Body of pancreas (tissue), 4 donors: ENCODE data around the gene FOXK1. TPM values are rescaled to one million over a fixed set of nuclear protein-coding genes. Genes with fewer than 3 reads are reported as not detected.
A peak's percentile ranks its signal among the peaks of the same experiment; 100 is the strongest.

Experiments used
- ATAC-seq: fragments of 150-250 bp; one replicate; pipeline ENCODE4 v1.9.1; 2016
- DNase-seq, 4 donors: peaks; one replicate each; pipeline ENCODE4 v3.0.0-alpha.2; 2019
- H3K27ac ChIP-seq, 4 donors: fragments of 200-600 bp; sonication (generic); 1 replicate in 3 of 4; 2 replicates in 1 of 4; pipeline versions ENCODE4 v1.5.1 to v1.6.1; 2016 to 2019; ENCODE audit warnings: mild to moderate bottlenecking in 1 of 4, mixed read lengths in 1 of 4, moderate library complexity in 1 of 4
- H3K27me3 ChIP-seq, 2 donors: fragments of 200-600 bp; sonication (generic); one replicate each; pipeline ENCODE4 v1.6.0; 2016; ENCODE audit warnings: mild to moderate bottlenecking in 1 of 2
- H3K36me3 ChIP-seq, 2 donors: fragments of 200-600 bp; sonication (generic); replicated peaks in 1 of 2; 2 replicates each; pipeline ENCODE4 v1.5.1; 2016; ENCODE audit warnings: low read depth in 2 of 2; ENCODE audit not compliant: insufficient read depth in 1 of 2
- H3K4me1 ChIP-seq: fragments of 200-600 bp; sonication (generic); one replicate; pipeline ENCODE4 v1.6.0; 2016
- H3K4me3 ChIP-seq, 2 donors: fragments of 200-600 bp; sonication (generic); 1 replicate in 1 of 2; 2 replicates in 1 of 2; pipeline ENCODE4 v1.5.1; 2016 to 2019
- H3K9me3 ChIP-seq, 3 donors: fragments of 200-600 bp; sonication (generic); 1 replicate in 2 of 3; 2 replicates in 1 of 3; pipeline ENCODE4 v1.5.1; 2016
- CTCF ChIP-seq, 7 experiments: fragments of 450-650 bp in 4 of 7; fragments of 200-600 bp in 3 of 7; sonication (generic) in 3 of 7; IDR thresholded peaks; one replicate each; pipeline ENCODE4 v1.5.1; 2016 to 2019; ENCODE audit warnings: antibody characterized with exemption in 7 of 7
- POLR2A ChIP-seq, 3 donors: fragments of 450-650 bp; IDR thresholded peaks; one replicate each; pipeline ENCODE4 v1.6.1; 2016; ENCODE audit warnings: antibody characterized with exemption in 3 of 3, mild to moderate bottlenecking in 2 of 3
- WGBS, 2 donors: methylation state at CpG; one replicate each; pipeline ENCODE4 v1.1.5; 2017; 5-methylcytosine and 5-hydroxymethylcytosine counted together
- intact Hi-C: fragments of 100-400 bp; cut with DNase I; formaldehyde crosslinking; loops from one replicate; pipeline ENCODE4 v1.15.1; 2023
- total RNA-seq, 2 donors: library from RNA; depleted of rRNA; stranded (reverse); fragments of >200 nt; gene quantifications; one replicate each; pipeline ENCODE4 v1.1.0, GENCODE V29; 2016

Gene FOXK1
- total RNA-seq, 2 donors from 2014 or later: 16.2 to 17.6 TPM

DNA sequence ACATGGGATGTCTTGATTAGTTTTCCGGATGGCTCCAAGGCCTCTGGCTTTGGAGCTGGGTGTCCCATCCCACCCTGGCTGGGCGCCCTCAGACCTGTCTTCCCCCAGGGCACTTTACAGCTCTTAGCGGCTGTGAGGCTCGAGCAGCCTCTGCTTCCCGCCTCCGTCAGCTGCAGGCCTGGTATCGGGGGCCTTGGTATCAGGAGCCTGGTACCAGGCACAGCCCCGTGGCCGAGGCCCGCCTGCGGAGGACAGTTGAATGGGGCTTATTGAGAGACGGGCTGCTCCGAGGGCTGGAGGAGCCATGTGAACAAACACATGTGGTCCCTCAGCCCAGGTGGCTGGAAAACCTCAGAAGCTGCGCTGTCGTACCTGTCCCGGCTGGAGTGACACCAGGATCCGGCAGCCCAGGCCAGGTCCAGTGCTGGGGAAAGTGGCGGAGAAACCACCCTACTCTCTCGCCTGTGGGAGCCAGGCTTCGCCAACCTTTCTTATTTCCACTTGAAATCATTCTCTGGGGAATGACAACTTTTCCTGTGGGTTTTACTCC is 69.4 kb downstream of the FOXK1 start:
- Histone ChIP-seq H3K27me3 (no peaks in the 10 kb centered on the region), H3K4me1 (peaks cover 16% of the 10 kb centered on the region), H3K4me3 (no peak overlapping the region), H3K27ac (peak overlapping the region in 3 of 4 donors; percentile 22 to 50 (median 31)), H3K36me3 (peaks cover 6 to 10% of the 10 kb centered on the region in 2 donors), H3K9me3 (no peaks in the 10 kb centered on the region)
- TF ChIP-seq POLR2A (IDR thresholded peaks at IDR 0.05) (no peak), CTCF (IDR thresholded peaks at IDR 0.05) (no peak)
- 52 to 58% methylated on average over 6 to 20 of the region's 20 CpGs for WGBS, 2 donors
- DNase-seq: peak; percentile 29 to 68 (median 38)
- intact Hi-C loops: loop anchor here (10.0 kb wide), 1 partner anchor 137 kb away; no protein-coding TSS in a partner anchor
- peak; percentile 53 for ATAC-seq

DNA sequence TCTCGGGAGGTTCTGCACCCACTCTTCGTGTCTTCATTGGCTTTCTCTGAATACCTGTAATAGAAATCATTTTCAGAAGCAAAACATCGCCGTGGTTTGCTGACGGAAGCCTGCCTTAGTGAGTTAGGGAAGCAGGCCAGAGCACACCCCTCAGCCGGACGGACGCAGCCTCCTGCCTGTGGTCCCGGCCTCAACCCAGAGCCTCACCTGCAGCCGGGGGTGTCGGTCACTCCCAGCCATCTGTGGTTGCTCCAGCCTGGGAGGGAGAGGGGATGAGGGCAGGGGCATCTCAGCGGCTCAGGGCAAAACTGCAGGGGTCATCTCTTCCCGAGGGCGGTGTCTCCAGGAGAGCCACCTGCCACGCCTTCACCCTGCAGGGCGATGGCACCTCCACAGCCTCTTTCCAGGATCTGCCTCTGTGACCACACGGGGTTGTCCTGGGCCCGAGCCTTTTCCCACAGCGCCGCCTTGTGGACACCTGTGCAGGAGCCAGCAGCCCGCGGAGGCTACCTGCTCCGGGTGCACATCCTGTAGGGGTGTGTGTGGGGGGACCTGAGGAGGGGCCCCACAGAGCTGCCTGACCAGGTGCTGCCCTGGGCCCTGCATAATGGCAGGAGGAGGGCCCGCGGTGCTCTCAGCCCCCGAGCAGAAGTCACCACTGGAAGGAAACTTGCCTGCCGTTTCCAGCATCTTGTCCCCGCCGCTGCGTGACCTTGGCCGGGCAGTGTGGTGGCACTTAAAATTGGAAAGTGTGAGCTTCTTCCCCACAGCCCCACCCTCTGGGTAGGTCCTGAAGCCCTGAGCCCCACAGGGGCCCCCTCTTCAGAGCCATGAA is 71.7 kb downstream of the FOXK1 start:
- DNase-seq: peak; percentile 76 to 83 (median 80)
- no peak overlapping the region for H3K27ac ChIP-seq
- ATAC-seq: peak; percentile 82
- WGBS, 2 donors: 33 to 93% methylated on average over 9 to 23 of the region's 31 CpGs
- intact Hi-C loops: loop anchor here (10.0 kb wide), 1 partner anchor 139 kb away; no protein-coding TSS in a partner anchor
- peaks cover 6 to 19% of the 10 kb centered on the region in 2 donors for H3K36me3 ChIP-seq
- no peaks in the 10 kb centered on the region for H3K9me3 ChIP-seq
- no peak overlapping the region for H3K4me3 ChIP-seq
- H3K4me1 ChIP-seq: peaks cover 10% of the 10 kb centered on the region
- H3K27me3 ChIP-seq: no peaks in the 10 kb centered on the region
- no peak for TF ChIP-seq POLR2A (IDR thresholded peaks at IDR 0.05)
- peak; percentile 72 to 87 (median 85) for TF ChIP-seq CTCF (IDR thresholded peaks at IDR 0.05)

- WGBS, 2 donors: 91 to 97% methylated on average over 10 to 36 of the region's 36 CpGs
- TF ChIP-seq CTCF (IDR thresholded peaks at IDR 0.05) (no peak), POLR2A (IDR thresholded peaks at IDR 0.05) (no peak)
- H3K4me1 ChIP-seq: peaks cover 10% of the 10 kb centered on the region
- no peak for ATAC-seq
- intact Hi-C loops: loop anchor here (10.0 kb wide), 1 partner anchor 140 kb away; no protein-coding TSS in a partner anchor
- H3K4me3 ChIP-seq: no peak overlapping the region
- H3K9me3 ChIP-seq: no peaks in the 10 kb centered on the region
- H3K36me3 ChIP-seq: peaks cover 6 to 21% of the 10 kb centered on the region in 2 donors
- H3K27me3 ChIP-seq: no peaks in the 10 kb centered on the region
- H3K27ac ChIP-seq: no peak overlapping the region
- no peak for DNase-seq
Measured at GRCh38 chr7:4754433-4755010, 72.4 kb downstream of the FOXK1 start.

- 96 to 97% methylated on average over 9 to 24 of the region's 24 CpGs for WGBS, 2 donors
- Histone ChIP-seq H3K36me3 (peaks cover 6 to 26% of the 10 kb centered on the region in 2 donors), H3K9me3 (no peaks in the 10 kb centered on the region), H3K27ac (no peak overlapping the region), H3K27me3 (no peaks in the 10 kb centered on the region), H3K4me3 (no peak overlapping the region), H3K4me1 (peaks cover 10% of the 10 kb centered on the region)
- DNase-seq (no peak), ATAC-seq (no peak)
- intact Hi-C loops: loop anchor here (10.0 kb wide), 1 partner anchor 140 kb away; no protein-coding TSS in a partner anchor
- no peak for TF ChIP-seq CTCF (IDR thresholded peaks at IDR 0.05)
- no peak for TF ChIP-seq POLR2A (IDR thresholded peaks at IDR 0.05)
Measured at GRCh38 chr7:4755045-4755444, 73.0 kb downstream of the FOXK1 start.
